Left lung (tissue), 10 donors: ENCODE measurements around the gene RTTN. TPM values are rescaled to one million over a fixed set of nuclear protein-coding genes. Genes with fewer than 3 reads are reported as not detected.

Experiments used
- ATAC-seq: fragments of 200-7000 bp; cut with Tn5 transposase; one replicate; pipeline ENCODE4 v1.9.1; 2020; ENCODE audit warnings: moderate library complexity
- DNase-seq, 4 donors: peaks; one replicate each; pipeline ENCODE4 v3.0.0-alpha.2; 2013 to 2020
- H3K27ac ChIP-seq, 2 donors: fragments of 200-600 bp; sonication (generic) in 1 of 2; one replicate each; pipeline versions ENCODE4 v1.5.0 to v1.8.0; 2020 to 2021
- H3K27me3 ChIP-seq, 2 donors: fragments of 200-600 bp; sonication (generic) in 1 of 2; one replicate each; pipeline versions ENCODE4 v1.5.0 to v1.8.0; 2020 to 2021
- H3K36me3 ChIP-seq, 2 donors: fragments of 200-600 bp; sonication (generic) in 1 of 2; one replicate each; pipeline versions ENCODE4 v1.5.0 to v1.8.0; 2020 to 2021
- H3K4me1 ChIP-seq, 2 donors: fragments of 200-600 bp; one replicate each; pipeline ENCODE4 v1.8.0; 2021
- H3K4me3 ChIP-seq, 2 donors: fragments of 200-600 bp; sonication (generic) in 1 of 2; one replicate each; pipeline versions ENCODE4 v1.5.0 to v1.8.0; 2020 to 2021; ENCODE audit warnings: mild to moderate bottlenecking in 1 of 2
- H3K9me3 ChIP-seq, 2 donors: fragments of 200-600 bp; sonication (generic) in 1 of 2; one replicate each; pipeline versions ENCODE4 v1.5.0 to v1.8.0; 2020 to 2021
- CTCF ChIP-seq, 2 donors: fragments of 200-600 bp; sonication (generic) in 1 of 2; IDR thresholded peaks; one replicate each; pipeline versions ENCODE4 v1.5.0 to v1.8.0; 2021; ENCODE audit warnings: antibody characterized with exemption in 2 of 2
- intact Hi-C, 2 donors: fragments of 100-400 bp; cut with DNase I; formaldehyde crosslinking; loops; one replicate each; pipeline versions ENCODE4 v1.11.2 to v1.14.2; 2022
- polyA plus RNA-seq, 6 donors: library from polyadenylated mRNA; unstranded; fragments of 120-200 nt; gene quantifications; one replicate each; pipeline ENCODE4 v1.2.1, GENCODE V29; 2013; ENCODE audit not compliant: insufficient read length in 6 of 6
- total RNA-seq, 2 donors: library from RNA; stranded (reverse); fragmentation: NEBNext Ultra II Directional; extraction: Animal tissue kit (Norgen Biotek cat#: 25700); gene quantifications; one replicate each; pipeline ENCODE4 v1.2.1, GENCODE V29; 2021
- donor health status: DM: no; HTN: yes; CAD: no.
- donor health status: DM: no; HTN: no; CAD: no.

The RTTN gene
- total and polyA plus RNA-seq, 8 donors: 9.8 to 25.4 (median 21.1) TPM

GRCh38 chr18:70030728-70031127, 174.8 kb downstream of the RTTN start:
- H3K27me3 ChIP-seq: no peaks in the 10 kb centered on the region
- ATAC-seq (no peak), DNase-seq (no peak)
- H3K4me1 ChIP-seq: no peaks in the 10 kb centered on the region
- H3K4me3 ChIP-seq: no peak overlapping the region
- no peak overlapping the region for H3K27ac ChIP-seq
- H3K36me3 ChIP-seq: peaks cover 0 to 16% of the 10 kb centered on the region in 2 donors
- intact Hi-C loops: no loop called here
- no peaks in the 10 kb centered on the region for H3K9me3 ChIP-seq
- TF ChIP-seq CTCF (IDR thresholded peaks at IDR 0.05): no peak

GRCh38 chr18:70029163-70029562, 176.3 kb downstream of the RTTN start:
- Histone ChIP-seq H3K36me3 (peaks cover 0 to 20% of the 10 kb centered on the region in 2 donors), H3K4me3 (no peak overlapping the region), H3K4me1 (no peaks in the 10 kb centered on the region), H3K9me3 (no peaks in the 10 kb centered on the region), H3K27me3 (no peaks in the 10 kb centered on the region), H3K27ac (no peak overlapping the region)
- ATAC-seq (no peak), DNase-seq (no peak)
- TF ChIP-seq CTCF (IDR thresholded peaks at IDR 0.05): no peak
- intact Hi-C loops: no loop called here

- Histone ChIP-seq H3K4me1 (no peaks in the 10 kb centered on the region), H3K27me3 (no peaks in the 10 kb centered on the region), H3K36me3 (peaks cover 0 to 24% of the 10 kb centered on the region in 2 donors), H3K27ac (no peak overlapping the region), H3K4me3 (no peak overlapping the region), H3K9me3 (no peaks in the 10 kb centered on the region)
- no peak for DNase-seq
- no peak for TF ChIP-seq CTCF (IDR thresholded peaks at IDR 0.05)
- intact Hi-C loops: no loop called here
- no peak for ATAC-seq
These were observed 176.8 kb downstream of the RTTN start for GRCh38 chr18:70028734-70029133.

DNA sequence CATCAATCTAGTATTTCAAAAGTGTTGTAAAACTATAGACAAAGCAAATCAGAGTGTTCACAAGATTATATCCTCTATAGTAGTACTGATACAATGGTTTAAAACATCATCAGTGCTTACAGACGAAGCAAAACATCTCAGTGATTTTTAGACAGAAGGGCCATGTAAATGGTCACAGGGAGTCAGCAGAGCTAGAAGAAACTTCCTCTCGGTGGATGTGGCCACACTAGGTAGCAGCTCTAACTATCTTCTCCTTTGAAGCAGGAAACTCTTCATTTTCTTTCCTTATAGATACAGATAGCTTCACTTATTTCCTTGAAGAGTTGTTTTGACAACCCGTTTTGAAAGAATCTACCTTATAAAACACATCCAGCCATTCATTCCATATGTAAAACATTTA, 177.4 kb downstream of the RTTN start:
- Histone ChIP-seq H3K4me1 (no peaks in the 10 kb centered on the region), H3K9me3 (no peaks in the 10 kb centered on the region), H3K4me3 (no peak overlapping the region), H3K27ac (no peak overlapping the region), H3K27me3 (no peaks in the 10 kb centered on the region), H3K36me3 (peaks cover 0 to 31% of the 10 kb centered on the region in 2 donors)
- ATAC-seq (no peak), DNase-seq (no peak)
- intact Hi-C loops: no loop called here
- no peak for TF ChIP-seq CTCF (IDR thresholded peaks at IDR 0.05)

DNA sequence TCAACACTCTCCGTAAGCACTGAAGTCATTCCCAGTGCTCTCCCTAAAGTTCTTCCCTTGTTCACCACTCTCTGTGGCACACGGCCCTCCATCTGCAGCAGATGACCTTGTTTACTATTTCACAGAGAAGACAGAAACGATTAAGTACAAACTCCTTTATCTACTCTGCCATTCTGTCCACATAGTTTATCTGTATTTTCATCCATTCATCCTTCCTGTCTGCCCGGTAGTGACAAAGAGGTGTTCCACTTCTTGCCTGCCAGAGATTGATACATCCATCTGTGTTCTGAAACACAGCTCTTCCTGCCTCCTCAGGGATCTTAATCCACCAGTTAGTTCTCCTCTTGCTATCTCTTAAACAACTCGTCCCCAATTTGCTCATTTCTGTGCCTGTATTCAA, 179.9 kb downstream of the RTTN start:
- H3K27ac ChIP-seq: no peak overlapping the region
- H3K27me3 ChIP-seq: no peaks in the 10 kb centered on the region
- H3K4me3 ChIP-seq: no peak overlapping the region
- no peak for TF ChIP-seq CTCF (IDR thresholded peaks at IDR 0.05)
- no peaks in the 10 kb centered on the region for H3K4me1 ChIP-seq
- DNase-seq: no peak
- intact Hi-C loops: no loop called here
- H3K36me3 ChIP-seq: peaks cover 0 to 34% of the 10 kb centered on the region in 2 donors
- no peak for ATAC-seq
- no peaks in the 10 kb centered on the region for H3K9me3 ChIP-seq
